Endometrium (tissue), 2 donors: ENCODE results near the gene MAP3K3.
"Not testable (repeated sequence)": the region's sequence is repeated elsewhere in the genome, so short reads cannot be mapped to it uniquely, and the experiment has no call there.

Experiments
- FAIRE-seq: peaks from 2 replicates; lab custom pipeline; 2012; peaks lifted over from hg19 to GRCh38; lab: Jason Lieb, UNC
- donor health status: control.
- donor health status: control.

The MAP3K3 gene

DNA sequence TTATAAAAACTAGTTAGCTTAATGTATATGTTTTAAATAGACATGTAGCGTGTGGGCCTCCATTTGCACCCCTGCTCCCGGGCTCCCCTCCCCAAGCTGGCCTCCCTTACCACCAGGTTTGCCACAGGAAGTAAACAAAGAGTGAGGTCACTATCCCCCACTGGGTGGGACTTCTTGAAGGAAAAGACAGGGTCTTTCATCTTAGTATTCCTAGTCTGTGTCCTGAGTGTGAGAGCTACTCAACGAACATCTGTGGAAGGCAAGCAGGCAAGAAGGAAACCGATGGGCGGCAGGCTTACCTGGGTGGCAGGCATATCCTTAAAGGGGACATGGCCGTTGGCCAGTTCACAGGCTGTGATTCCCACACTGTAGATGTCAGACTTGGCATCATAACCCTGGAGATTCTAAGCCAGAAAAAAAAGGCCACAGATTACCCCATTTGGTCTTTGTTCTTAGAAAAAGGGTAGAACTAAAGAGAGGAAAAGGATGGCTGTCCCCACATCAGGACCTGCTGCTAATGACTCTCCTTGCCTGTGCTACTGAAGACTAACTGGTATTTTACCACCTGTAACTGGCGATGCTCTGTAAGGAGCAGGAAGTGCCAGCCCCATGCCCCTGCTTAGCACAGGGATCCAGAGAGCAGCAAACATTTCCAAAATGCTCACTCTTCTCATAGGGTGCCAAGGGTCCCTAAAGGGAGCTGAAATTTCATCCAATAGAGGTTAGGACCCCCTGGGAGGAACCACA is 84.3 kb downstream of the MAP3K3 start:
- no peak for FAIRE-seq

DNA sequence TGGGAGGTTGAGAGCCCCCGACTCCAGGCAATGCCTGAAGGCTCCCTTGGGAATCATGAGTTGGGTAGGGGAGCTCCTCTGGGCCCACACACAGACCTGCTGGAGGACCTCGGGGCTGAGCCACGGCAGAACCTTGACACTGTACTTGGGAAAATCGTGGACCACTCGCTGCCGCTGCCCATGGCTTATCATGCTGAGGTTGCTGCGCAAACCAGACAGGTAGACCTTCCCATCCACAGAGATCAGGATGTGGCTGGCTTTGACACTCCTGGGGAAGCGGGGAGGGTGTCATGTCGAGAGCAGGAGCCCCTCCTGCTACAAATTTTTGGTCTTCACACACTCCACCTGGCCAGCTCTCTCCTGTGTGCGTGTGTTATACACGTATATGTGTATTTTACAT is 84.9 kb downstream of the MAP3K3 start:
- no peak for FAIRE-seq

DNA sequence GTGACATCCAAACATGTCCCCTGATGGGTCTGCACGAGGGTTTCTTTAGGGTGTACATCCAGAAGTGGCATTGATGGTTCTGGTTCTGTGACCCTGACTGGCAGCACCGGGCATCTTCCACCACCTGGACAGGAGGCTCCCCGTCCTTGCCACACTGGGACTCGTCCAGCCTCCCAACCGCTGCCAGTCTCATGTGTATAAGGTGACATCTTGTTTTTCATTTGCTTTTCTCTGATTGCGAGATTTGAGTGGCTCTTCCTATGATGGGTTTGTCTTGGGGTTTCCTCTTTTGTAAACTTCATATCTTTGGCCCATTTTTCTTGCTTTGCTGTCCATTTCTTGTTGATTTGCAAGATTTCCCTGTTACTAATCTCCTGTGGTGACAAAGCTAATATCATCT is 86.9 kb downstream of the MAP3K3 start:
- no peak for FAIRE-seq

DNA sequence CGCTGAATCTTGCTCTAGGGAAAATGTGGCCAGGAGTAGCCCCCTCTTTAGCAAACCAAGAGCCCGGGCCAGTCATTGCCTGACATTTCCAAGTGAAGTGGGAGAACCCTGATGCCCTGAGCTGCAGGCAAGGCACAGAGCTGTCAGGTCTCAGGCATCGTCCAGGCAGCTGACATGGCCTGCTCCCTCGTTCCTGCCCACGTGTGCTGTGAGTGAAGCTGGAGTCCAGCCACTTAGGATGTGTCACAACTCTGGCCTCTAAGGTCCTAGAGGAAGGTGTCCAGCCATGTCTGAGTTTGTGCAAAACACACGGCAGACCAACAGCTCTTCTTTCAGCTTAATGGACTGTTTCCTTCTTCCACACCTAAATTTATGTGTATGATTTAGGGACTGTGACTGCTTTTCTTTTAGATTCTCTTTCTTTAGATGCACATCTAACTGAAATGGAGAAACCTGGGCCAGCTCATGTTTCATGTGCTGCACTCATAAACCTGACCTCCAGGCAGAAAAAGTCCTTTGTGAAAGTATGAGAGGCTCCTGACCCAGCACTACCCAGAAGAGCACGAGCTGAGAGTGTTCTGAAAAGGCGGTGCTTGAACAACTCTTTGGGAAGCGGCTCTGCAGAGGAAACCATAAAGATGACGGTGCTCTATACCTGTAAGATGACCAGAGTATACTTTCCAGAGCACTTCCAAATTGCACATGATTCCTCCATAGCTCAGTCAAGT is 92.5 kb downstream of the MAP3K3 start:
- FAIRE-seq, result no peak

DNA sequence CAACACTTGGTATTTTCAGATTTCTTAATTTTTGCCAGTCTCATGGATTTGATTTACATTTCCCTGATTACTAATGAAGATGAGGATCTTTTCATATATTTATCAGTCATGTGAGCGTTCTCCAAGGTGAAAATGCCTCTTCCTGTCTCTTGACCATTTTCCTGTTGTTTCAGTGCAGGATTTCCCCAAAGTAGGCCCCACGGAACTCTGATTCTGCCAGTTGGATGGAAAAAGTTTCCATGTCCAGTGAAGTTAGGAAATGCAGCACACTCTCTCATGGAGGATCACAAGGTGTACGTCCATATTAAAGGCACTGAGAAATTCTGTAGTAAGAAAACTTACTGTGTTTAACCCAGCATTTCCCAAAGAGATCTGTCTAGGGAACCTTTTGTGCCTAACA is 94.2 kb downstream of the MAP3K3 start:
- FAIRE-seq, result no peak

DNA sequence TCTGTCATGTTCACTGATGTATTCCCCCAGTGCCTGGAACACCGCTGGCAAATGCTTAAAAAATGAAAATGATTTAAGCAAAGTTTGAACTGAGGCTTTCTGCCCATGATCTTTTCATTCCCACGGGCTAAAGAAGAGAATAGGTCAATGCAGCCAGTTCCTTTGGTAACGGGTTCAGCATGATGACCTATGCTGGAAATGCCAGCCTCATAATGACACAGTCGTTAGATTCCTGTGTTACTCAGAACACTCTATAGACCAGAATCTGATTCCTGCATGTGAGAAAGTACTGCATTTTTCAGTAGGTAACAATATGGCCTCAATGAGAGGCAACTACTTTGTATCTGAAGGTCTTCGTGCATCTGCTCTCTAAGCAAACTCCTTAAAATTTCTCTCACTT is 96.8 kb downstream of the MAP3K3 start:
- FAIRE-seq, result no peak

DNA sequence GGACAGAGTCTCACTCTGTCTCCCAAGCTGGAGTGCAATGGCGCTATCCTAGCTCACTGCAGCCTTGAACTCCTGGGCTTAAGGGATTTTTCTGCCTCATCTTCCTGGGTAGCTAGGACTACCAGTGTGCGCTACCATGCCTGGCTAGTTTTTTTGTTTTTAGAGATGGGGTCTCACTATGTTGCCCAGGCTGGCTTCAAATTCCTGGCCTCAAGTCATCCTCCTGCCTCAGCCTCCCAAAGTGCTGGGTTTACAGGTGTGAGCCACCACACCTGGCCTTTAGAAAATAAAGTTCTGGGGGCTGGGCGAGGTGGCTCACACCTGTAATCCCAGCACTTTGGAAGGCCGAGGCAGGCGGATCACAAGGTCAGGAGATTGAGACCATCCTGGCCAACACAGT is 98.0 kb downstream of the MAP3K3 start:
- not testable (repeated sequence) for FAIRE-seq

DNA sequence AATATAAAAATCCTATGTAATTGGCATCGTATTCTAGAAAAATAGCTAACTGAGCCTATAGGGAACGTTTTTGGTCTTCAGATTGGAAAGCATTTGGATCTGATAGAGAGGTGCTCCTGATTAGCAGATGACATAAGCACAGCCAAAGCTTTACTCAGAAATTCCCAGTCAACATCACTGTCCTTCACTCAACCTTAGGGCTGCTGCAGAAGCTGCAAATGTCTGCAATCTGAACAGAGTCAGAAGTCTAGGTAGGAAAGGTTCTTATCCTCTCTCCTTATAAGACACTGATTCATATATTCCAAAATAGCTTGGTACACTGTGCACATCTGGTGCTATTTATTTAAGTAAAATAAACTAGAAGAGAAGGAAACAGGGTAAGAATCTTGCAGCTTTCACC is 100.2 kb downstream of the MAP3K3 start:
- no peak for FAIRE-seq

DNA sequence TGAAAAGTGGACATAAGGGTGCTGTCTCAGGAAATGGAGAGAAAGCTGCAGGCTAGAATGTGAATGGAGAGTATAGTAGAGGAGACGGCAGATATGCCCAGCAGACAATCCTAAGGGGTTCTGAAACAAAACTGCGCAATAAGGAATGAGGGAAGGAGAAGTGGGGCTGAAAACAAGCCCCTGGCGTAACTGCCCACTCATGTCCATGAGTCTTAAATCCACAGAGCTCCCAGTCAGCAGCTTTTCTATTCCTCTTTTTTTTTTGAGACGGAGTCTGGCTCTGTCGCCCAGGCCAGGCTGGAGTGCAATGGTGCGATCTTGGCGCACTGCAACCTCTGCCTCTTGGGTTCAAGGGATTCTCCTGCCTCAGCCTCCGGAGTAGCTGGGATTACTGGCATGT is 113.5 kb downstream of the MAP3K3 start:
- no peak for FAIRE-seq

DNA sequence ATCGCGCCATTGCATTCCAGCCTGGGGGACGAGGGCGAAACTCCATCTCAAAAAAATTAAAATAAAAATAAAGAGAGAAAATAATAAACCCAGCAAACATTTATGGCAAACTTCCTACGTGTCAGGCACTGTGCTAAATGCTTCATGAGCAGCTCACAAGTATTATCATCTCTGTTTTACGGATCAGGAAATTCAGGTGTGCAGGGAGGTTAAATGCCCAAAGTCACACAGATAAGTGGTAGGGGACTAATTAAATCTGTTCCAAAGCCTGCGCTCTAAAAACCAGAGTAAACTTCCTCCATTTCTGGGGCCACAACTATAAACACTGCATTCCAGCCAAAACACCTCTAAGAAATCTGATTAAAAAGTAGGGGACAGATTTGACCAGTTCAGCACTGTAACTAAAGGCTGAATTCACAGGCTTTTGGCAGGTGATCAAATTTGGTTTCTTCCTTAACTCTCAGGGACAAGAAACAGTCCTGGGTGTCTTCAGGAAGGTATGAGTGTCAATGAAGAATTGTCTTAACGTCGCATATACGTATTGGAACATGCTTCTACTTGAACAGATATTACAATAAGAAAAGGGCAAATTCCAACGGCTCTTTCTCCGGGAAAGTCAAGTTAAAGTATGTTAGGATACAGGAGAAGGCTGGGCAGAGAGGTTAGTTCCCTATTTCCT is 118.4 kb downstream of the MAP3K3 start:
- FAIRE-seq, result no peak

DNA sequence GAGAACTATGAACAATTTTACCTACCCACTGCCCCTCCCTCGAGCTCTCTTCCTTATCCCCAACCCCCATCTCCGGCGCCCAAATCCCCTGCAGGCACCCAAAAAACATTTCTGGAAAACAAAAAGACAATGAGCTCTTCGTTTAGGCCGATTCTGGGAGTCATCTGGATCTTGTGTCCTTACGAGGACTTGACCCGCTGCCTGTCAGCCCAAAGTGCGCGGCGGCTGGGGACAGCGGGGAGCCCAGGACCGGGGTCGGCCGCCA is 118.9 kb downstream of the MAP3K3 start:
- FAIRE-seq, result no peak

DNA sequence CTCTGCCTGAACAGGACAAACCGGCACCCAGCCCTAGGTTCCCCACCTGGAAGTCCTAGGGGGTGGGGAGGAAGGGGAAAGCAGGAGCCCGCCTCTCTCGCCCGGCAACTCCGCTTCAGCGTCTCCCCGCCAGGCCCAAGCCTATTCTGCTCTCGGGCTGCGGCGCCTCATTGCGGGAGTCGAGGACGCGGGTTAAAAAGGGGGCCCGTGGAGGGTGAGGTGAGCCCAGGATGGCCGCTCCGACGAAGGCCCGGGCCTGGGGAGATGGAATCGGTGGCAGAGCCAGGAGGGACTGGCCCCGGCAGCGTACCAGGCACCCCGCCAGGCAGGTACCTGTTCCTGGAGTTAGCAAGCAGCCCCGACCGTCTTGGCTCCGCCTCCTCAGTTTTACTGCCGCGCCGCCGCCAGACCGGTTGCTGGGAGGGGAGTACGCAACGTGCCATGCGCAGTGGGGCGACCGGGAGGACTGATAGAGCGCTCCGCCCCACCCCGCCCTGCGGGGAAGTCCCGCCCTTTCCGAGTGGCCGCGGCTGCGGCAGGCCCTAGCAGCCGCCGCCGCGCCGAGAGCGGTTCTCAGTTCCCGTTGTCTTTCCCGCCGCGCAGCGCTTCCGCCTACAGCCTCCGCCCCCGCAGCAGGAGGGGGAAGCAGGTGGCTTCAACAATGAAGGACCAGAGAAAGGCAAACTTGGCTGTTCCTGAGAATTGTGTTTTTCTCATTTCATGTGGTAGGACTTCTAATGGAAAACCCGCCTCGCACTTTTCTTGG is 119.4 kb downstream of the MAP3K3 start, which contains the start of gene STRADA:
Gene STRADA, minus strand, starts transcription at position 392 of the 766 bp plus-strand sequence. CDS start 13,430 bp downstream, outside the sequence.
- no peak for FAIRE-seq
